Caco-2 (cell line): Measurements from ENCODE around the gene PSMB3. TPM values are rescaled to one million over a fixed set of nuclear protein-coding genes. Genes with fewer than 3 reads are reported as not detected.

Experiments
- BruUV-seq: library from RNA; stranded (reverse); fragments of 400-500 nt; replicated peaks from 2 replicates; lab custom pipeline; 2021; lab: Mats Ljungman, UMichigan
- CTCF ChIA-PET: fragments of 300-600 bp; sonication (Branson Sonifier 250); formaldehyde crosslinking; loops from one replicate; lab custom pipeline; 2022; ENCODE audit warnings: antibody characterized with exemption; lab: Charles Lee
- POLR2A ChIA-PET: fragments of 300-600 bp; sonication (Branson Sonifier 250); formaldehyde crosslinking; loops from one replicate; lab custom pipeline; 2022; ENCODE audit warnings: antibody characterized with exemption; lab: Charles Lee
- DNase-seq, 2 experiments: peaks; one replicate each; pipeline versions ENCODE4 v3.0.0 to v3.0.0-alpha.2; 2020 to 2022
- H3K27me3 ChIP-seq: replicated peaks from 2 replicates; pipeline ENCODE4 v1.6.0; 2011; ENCODE audit warnings: low read length; ENCODE audit not compliant: control insufficient read depth, insufficient read depth
- H3K36me3 ChIP-seq: 2 replicates; pipeline ENCODE4 v1.5.1; 2011; ENCODE audit warnings: low read length; ENCODE audit not compliant: control insufficient read depth, insufficient read depth
- H3K4me1 ChIP-seq: fragments of 250-450 bp; sonication (Bioruptor Pico); 2 replicates; pipeline ENCODE4 v1.5.1; 2020; ENCODE audit warnings: mild to moderate bottlenecking
- H3K4me3 ChIP-seq: 2 replicates; pipeline ENCODE4 v1.5.1; 2011; ENCODE audit warnings: low read depth, mild to moderate bottlenecking, control low read depth, low read length
- H3K9me3 ChIP-seq: fragments of 250-450 bp; sonication (Bioruptor Pico); 2 replicates; pipeline ENCODE4 v1.5.1; 2020; ENCODE audit warnings: mild to moderate bottlenecking, moderate library complexity
- H3K27ac Mint-ChIP-seq: one replicate; pipeline ENCODE4 v1.8.0; 2022; ENCODE audit warnings: mixed read lengths; ENCODE audit not compliant: unreplicated experiment
- H3K27me3 Mint-ChIP-seq: one replicate; pipeline ENCODE4 v1.8.0; 2022; ENCODE audit warnings: mixed read lengths; ENCODE audit not compliant: insufficient read depth, unreplicated experiment
- H3K36me3 Mint-ChIP-seq: one replicate; pipeline ENCODE4 v1.8.0; 2022; ENCODE audit warnings: mild to moderate bottlenecking, mixed read lengths; ENCODE audit not compliant: insufficient read depth, unreplicated experiment
- H3K4me1 Mint-ChIP-seq: one replicate; pipeline ENCODE4 v1.8.0; 2022; ENCODE audit warnings: low read depth, mixed read lengths; ENCODE audit not compliant: unreplicated experiment
- H3K4me3 Mint-ChIP-seq: one replicate; pipeline ENCODE4 v1.8.0; 2022; ENCODE audit warnings: mild to moderate bottlenecking, moderate library complexity, mixed read lengths; ENCODE audit not compliant: unreplicated experiment
- H3K9me3 Mint-ChIP-seq: one replicate; pipeline ENCODE4 v1.8.0; 2022; ENCODE audit warnings: mixed read lengths; ENCODE audit not compliant: unreplicated experiment
- intact Hi-C: fragments of 100-400 bp; cut with micrococcal nuclease; formaldehyde crosslinking; loops from one replicate; pipeline ENCODE4 v1.10.0; 2022; ENCODE audit not compliant: unreplicated experiment
- total RNA-seq: library from RNA; stranded (reverse); gene quantifications from 2 replicates; pipeline ENCODE4 v1.2.3, GENCODE V29; 2022
- TF ChIP-seq, protein P1 (sequence below), 2 experiments: fragments of 200-600 bp in 1 of 2; IDR thresholded peaks; 1 replicate in 1 of 2; 2 replicates in 1 of 2; pipeline versions ENCODE4 v1.5.1 to v1.8.0; 2011 to 2022; ENCODE audit warnings: antibody characterized with exemption in 1 of 2, control low read depth in 1 of 2, inconsistent platforms in 1 of 2, low read depth in 1 of 2, low read length in 1 of 2, mild to moderate bottlenecking in 1 of 2, moderate library complexity in 1 of 2; ENCODE audit not compliant: insufficient read depth in 1 of 2, severe bottlenecking in 1 of 2, unreplicated experiment in 1 of 2

PSMB3 gene
- total RNA-seq, 1 experiment from 2014 or later, result 427 TPM

DNA sequence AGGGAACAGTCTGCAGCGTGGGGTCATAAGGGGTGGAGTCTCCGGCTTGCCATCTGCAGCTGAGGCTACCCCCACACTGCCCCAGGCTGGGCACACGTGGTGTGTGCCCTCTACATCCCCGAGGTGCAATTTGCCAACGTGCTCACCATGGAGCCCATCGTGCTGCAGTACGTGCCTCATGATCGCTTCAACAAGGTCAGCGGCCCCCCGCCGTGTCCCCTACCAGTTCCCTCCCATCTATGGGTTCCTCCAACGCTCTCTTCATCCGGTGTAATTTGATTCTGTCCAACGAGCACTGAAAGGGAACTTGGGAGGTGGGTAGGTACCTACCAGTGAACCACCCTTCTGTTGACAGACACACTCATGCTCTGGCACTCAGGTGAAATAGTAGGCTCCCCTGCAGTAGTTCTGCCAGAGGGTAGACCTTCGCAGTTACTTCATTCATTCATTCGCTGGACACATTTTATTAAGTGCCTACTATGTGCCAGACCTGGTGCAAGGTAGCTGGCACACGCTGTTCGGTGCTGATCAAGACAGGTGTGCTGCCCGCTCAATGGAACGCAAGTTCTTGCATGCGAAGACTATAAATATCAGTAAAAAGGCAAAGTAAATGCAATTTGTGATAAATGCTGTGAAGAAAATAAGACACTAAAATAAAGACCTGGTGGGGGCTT, 44.7 kb upstream of the PSMB3 start:
- ChIA-PET CTCF (no interaction called here), POLR2A (no interaction called here)
- H3K27ac Mint-ChIP-seq, result no peak overlapping the region
- peaks cover 39% of the 10 kb centered on the region for H3K36me3 Mint-ChIP-seq
- no peak overlapping the region for H3K4me3 Mint-ChIP-seq
- TF ChIP-seq, protein P1, sequence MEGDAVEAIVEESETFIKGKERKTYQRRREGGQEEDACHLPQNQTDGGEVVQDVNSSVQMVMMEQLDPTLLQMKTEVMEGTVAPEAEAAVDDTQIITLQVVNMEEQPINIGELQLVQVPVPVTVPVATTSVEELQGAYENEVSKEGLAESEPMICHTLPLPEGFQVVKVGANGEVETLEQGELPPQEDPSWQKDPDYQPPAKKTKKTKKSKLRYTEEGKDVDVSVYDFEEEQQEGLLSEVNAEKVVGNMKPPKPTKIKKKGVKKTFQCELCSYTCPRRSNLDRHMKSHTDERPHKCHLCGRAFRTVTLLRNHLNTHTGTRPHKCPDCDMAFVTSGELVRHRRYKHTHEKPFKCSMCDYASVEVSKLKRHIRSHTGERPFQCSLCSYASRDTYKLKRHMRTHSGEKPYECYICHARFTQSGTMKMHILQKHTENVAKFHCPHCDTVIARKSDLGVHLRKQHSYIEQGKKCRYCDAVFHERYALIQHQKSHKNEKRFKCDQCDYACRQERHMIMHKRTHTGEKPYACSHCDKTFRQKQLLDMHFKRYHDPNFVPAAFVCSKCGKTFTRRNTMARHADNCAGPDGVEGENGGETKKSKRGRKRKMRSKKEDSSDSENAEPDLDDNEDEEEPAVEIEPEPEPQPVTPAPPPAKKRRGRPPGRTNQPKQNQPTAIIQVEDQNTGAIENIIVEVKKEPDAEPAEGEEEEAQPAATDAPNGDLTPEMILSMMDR (IDR thresholded peaks at IDR 0.05; ENCODE audit: insufficient read depth in 1 of 2, low read depth in 1 of 2, low read length in 1 of 2, severe bottlenecking in 1 of 2, unreplicated experiment in 1 of 2), result no peak
- Histone ChIP-seq H3K36me3 (peaks cover 2% of the 10 kb centered on the region), H3K4me1 (peaks cover 8% of the 10 kb centered on the region; the same call in 1 of the 2 replicates), H3K9me3 (no peaks in the 10 kb centered on the region), H3K27me3 (no peaks in the 10 kb centered on the region), H3K4me3 (no peak overlapping the region)
- DNase-seq, result no peak
- H3K9me3 Mint-ChIP-seq, result no peaks in the 10 kb centered on the region
- no TSS peak for BruUV-seq
- no peaks in the 10 kb centered on the region for H3K27me3 Mint-ChIP-seq
- peaks cover 27% of the 10 kb centered on the region for H3K4me1 Mint-ChIP-seq
- intact Hi-C loops, result loop anchor here (10.0 kb wide), 1 partner anchor 993 kb away; no protein-coding TSS in a partner anchor

GRCh38 chr17:38709104-38709820, 43.3 kb upstream of the PSMB3 start:
- Mint-ChIP-seq H3K4me1 (peaks cover 27% of the 10 kb centered on the region), H3K4me3 (no peak overlapping the region), H3K9me3 (no peaks in the 10 kb centered on the region), H3K27ac (no peak overlapping the region), H3K27me3 (no peaks in the 10 kb centered on the region), H3K36me3 (peaks cover 30% of the 10 kb centered on the region)
- no peaks in the 10 kb centered on the region for H3K9me3 ChIP-seq
- H3K27me3 ChIP-seq, result no peaks in the 10 kb centered on the region
- POLR2A ChIA-PET, result interaction anchor here (0.5 kb wide), 1 partner anchor 1099 kb away, joined by 6 read pairs; no protein-coding TSS in a partner anchor
- CTCF ChIA-PET, result interaction anchor here (1.4 kb wide), 1 partner anchor 26 kb away, joined by 4 read pairs; no protein-coding TSS in a partner anchor
- H3K4me1 ChIP-seq, result no peaks in the 10 kb centered on the region; the same call in 1 of the 2 replicates
- H3K36me3 ChIP-seq, result peaks cover 4% of the 10 kb centered on the region
- DNase-seq, result no peak
- BruUV-seq, result no TSS peak
- intact Hi-C loops, result loop anchor here (10.0 kb wide), 1 partner anchor 994 kb away; no protein-coding TSS in a partner anchor
- TF ChIP-seq, protein P1 (IDR thresholded peaks at IDR 0.05; ENCODE audit: insufficient read depth in 1 of 2, low read depth in 1 of 2, low read length in 1 of 2, severe bottlenecking in 1 of 2, unreplicated experiment in 1 of 2), result no peak
- H3K4me3 ChIP-seq, result no peak overlapping the region

DNA sequence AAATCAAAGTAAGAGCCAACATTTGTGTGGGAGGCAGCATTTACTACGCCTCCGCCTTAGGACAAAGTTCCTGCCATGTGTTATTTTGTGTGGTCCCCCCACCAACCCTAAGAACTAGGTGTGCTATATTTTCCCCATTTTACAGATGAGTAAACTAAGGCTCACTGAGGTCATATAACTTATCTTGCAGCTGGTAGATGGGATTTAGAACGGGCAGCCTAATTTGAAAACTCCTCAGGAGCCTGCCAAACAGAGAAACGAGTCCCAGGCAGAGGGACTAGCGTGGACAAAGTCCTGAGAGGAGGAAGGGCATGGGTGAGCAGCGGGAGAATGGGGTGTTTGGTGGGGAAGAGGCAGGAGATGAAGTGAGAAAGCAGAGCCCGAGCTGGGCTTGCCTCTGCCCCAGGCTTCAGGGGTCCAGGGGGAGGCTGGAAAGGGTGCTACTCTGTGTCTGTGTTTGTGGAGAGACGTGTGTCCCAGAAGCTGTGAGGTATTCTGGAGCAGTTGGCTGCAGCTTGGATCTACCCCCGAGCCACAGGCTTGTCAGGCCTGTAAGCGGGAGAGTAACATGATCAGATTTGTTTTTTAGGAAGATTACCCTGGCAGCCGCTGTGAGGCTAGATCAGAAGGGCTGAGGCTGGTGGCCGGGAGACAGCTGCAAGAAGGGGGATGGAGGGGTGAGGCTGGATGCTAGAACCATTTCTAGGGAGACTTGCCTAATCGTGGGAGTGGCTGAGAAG, 42.5 kb upstream of the PSMB3 start:
- ChIA-PET CTCF (interaction anchor here (0.6 to 1.5 kb wide), 4 partner anchors 15 to 33 kb away, joined by 3 to 8 read pairs (median 4); no protein-coding TSS in a partner anchor), POLR2A (no interaction called here)
- H3K4me3 ChIP-seq, result no peak overlapping the region
- intact Hi-C loops, result loop anchor here (10.0 kb wide), 1 partner anchor 995 kb away; no protein-coding TSS in a partner anchor
- H3K36me3 Mint-ChIP-seq, result peaks cover 28% of the 10 kb centered on the region
- H3K27ac Mint-ChIP-seq, result peak overlapping the region; percentile 10
- no peaks in the 10 kb centered on the region for H3K27me3 Mint-ChIP-seq
- peaks cover 27% of the 10 kb centered on the region for H3K4me1 Mint-ChIP-seq
- H3K4me1 ChIP-seq, result no peaks in the 10 kb centered on the region; the same call in 1 of the 2 replicates
- no peaks in the 10 kb centered on the region for H3K9me3 ChIP-seq
- H3K27me3 ChIP-seq, result no peaks in the 10 kb centered on the region
- TF ChIP-seq, protein P1 (IDR thresholded peaks at IDR 0.05; ENCODE audit: insufficient read depth in 1 of 2, low read depth in 1 of 2, low read length in 1 of 2, severe bottlenecking in 1 of 2, unreplicated experiment in 1 of 2), result no peak
- BruUV-seq, result no TSS peak
- H3K4me3 Mint-ChIP-seq, result no peak overlapping the region
- peaks cover 4% of the 10 kb centered on the region for H3K36me3 ChIP-seq
- no peak for DNase-seq
- no peaks in the 10 kb centered on the region for H3K9me3 Mint-ChIP-seq
